Inflammatory macrophage (primary cell): Measurements from ENCODE around the gene SAMM50.
A peak's percentile ranks its signal among the peaks of the same experiment; 100 is the strongest.

ENCODE experiments used
- DNase-seq, 2 donors: peaks; one replicate each; pipeline ENCODE4 v3.0.0-alpha.2; 2020 to 2022
- total RNA-seq, 18 experiments: gene quantifications; one replicate each; lab custom pipeline; 2026; ENCODE audit warnings: mixed read lengths in 6 of 18, inconsistent platforms in 2 of 18; lab: John Stamatoyannopoulos, UW

Gene SAMM50
- 10.3 to 68.8 (median 52.2) reads per million in 18 experiments for total RNA-seq

- peak; percentile 91 to 96 for DNase-seq
Measured at GRCh38 chr22:43955040-43955882, at the start of gene SAMM50. Gene SAMM50 (plus strand): TSS chr22:43955442. CDS start chr22:43955578, 136 bp downstream.

- DNase-seq: no peak
Measured at GRCh38 chr22:43905681-43906080, 49.6 kb upstream of the SAMM50 start.

GRCh38 chr22:43909708-43910107 lies 45.5 kb upstream of the SAMM50 start:
- DNase-seq: no peak

GRCh38 chr22:43910178-43910695 lies 45.0 kb upstream of the SAMM50 start:
- no peak for DNase-seq

GRCh38 chr22:43911351-43911750 lies 43.9 kb upstream of the SAMM50 start:
- peak in 1 of 2 donors; percentile 21 for DNase-seq

- peak in 1 of 2 donors; percentile 52 for DNase-seq
Measured at GRCh38 chr22:43917521-43917920, 37.7 kb upstream of the SAMM50 start.

- DNase-seq: no peak
Measured at GRCh38 chr22:43919106-43919973, 35.9 kb upstream of the SAMM50 start.

- peak in 1 of 2 donors; percentile 44 for DNase-seq
Measured at GRCh38 chr22:43921370-43921769, 33.9 kb upstream of the SAMM50 start.

- DNase-seq: no peak
Measured at GRCh38 chr22:43922123-43922522, 33.1 kb upstream of the SAMM50 start.

GRCh38 chr22:43923191-43923590 lies 32.1 kb upstream of the SAMM50 start:
- peak in 1 of 2 donors; percentile 22 for DNase-seq

GRCh38 chr22:43923631-43924464 lies 31.4 kb upstream of the SAMM50 start, which contains the start of gene PNPLA3:
Gene PNPLA3 (plus strand): TSS chr22:43923805. CDS start chr22:43923912, 107 bp downstream.
- peak; percentile 63 to 79 for DNase-seq

GRCh38 chr22:43924877-43925276 lies 30.4 kb upstream of the SAMM50 start:
- no peak for DNase-seq

- peak; percentile 71 to 80 for DNase-seq
Measured at GRCh38 chr22:43925433-43926348, 29.6 kb upstream of the SAMM50 start.

- DNase-seq: no peak
Measured at GRCh38 chr22:43926349-43926710, 28.9 kb upstream of the SAMM50 start.

- peak; percentile 93 to 95 for DNase-seq
Measured at GRCh38 chr22:43928468-43928867, 26.8 kb upstream of the SAMM50 start.

GRCh38 chr22:43928908-43929307 lies 26.3 kb upstream of the SAMM50 start:
- DNase-seq: no peak

GRCh38 chr22:43931771-43932170 lies 23.5 kb upstream of the SAMM50 start:
- no peak for DNase-seq

GRCh38 chr22:43941449-43941848 lies 13.8 kb upstream of the SAMM50 start:
- no peak for DNase-seq

GRCh38 chr22:43944670-43945430 lies 10.4 kb upstream of the SAMM50 start:
- DNase-seq: no peak
